ENCODE results near the gene SYNDIG1.
"Not testable (repeated sequence)": the region's sequence is repeated elsewhere in the genome, so short reads cannot be mapped to it uniquely, and the experiment has no call there.

SYNDIG1 gene

DNA sequence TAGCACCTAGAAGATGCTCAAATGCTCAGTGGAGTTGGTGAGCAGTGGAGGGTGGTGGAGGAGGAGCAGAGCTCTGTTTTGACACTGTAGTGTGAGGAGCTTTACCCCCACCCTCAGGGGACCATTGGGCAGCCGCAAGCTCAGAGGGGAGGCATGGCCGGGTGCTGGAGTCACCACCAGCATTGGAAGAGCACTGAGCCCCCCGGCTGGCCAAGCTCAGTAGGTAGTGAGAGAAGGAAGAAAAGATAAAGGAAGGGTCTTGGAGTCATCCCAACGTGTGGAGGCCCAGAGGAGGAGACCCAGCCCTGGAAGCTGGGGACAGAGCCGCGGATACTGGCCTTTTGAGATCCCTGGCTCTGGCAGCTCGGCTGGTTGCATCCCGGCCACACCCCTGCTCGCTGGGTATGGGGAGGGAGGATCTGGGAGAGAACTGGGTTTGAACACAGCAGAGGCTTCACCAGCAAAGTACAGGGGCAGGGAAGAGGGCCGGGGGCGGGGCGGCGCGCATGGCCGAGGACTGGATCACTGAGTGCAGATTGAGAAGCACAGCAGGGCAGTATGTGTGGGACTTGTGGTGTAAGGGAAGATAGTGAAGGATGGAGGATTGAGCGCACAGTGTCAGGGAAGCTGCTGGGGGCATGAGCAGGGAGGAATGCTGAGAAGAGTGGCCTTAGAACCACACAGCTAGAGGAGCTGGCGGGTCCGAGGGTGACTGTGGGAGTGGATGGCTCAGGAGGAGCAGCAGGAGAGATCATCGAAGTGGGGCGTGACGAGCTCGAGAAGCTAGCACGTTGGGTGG, 24.4 kb downstream of the SYNDIG1 start:
- no peak for DNase-seq

DNA sequence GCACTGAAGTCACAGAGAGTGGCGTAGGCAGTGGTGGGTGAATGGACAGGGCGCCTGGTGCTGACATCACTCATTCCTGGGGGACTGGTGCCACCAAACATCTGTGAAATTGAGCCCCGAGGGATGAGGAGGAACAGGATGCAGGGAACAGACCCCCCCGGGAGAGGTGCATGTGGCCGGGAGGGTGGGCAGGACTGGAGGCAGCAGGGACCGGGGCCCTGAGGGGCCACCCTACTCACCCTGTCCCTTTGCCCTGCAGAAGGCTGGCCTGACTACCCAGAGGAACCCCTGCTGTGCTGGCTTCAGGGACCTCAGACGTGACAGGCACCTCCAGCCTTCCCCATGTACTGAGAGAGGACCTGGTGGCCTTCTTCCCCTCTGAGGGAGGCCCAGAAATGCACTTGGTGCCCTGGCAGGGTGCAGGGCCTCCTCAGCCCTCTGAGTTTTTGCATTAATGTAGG, 25.1 kb downstream of the SYNDIG1 start:
- DNase-seq = no peak

GRCh38 chr20:24495266-24495665, 25.8 kb downstream of the SYNDIG1 start:
- no peak for DNase-seq

DNA sequence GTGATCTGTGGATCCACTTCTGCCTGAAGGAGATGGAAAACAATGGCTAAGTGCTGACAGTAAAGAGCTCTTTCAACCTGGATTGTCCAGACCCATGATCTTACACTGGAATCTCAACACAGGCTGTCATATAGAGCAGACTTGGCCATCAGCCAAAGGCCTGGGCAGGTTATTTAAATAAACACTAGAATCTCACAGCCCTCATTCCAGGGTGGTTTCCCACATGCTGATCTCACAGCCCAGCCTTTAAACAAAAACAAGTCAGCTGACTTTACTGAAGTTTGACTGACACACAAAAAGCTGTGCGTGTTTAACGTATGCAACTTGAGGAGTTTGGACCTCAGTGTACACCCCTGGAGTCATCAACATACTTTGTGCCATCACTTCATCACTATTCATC, 28.4 kb downstream of the SYNDIG1 start:
- no peak for DNase-seq

DNA sequence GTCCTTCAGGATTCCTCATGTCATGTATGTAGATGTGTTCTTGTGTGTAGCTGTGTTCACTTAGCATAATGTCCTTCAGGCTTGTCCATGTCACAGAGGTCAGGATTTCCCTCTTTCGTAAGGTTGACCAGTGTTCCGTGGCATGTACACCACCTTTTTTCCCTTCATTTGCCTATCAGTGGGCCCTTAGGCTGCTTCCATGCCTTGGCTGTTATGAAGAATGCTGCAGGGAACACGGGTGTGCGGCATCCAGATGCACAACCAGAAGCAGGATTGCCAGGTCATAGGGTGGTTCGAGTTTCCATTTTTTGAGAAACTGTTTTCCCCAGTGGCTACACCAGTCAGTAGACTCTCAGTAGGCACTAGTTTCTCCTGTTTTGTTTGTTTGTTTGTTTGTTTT, 29.2 kb downstream of the SYNDIG1 start:
- DNase-seq = no peak

DNA sequence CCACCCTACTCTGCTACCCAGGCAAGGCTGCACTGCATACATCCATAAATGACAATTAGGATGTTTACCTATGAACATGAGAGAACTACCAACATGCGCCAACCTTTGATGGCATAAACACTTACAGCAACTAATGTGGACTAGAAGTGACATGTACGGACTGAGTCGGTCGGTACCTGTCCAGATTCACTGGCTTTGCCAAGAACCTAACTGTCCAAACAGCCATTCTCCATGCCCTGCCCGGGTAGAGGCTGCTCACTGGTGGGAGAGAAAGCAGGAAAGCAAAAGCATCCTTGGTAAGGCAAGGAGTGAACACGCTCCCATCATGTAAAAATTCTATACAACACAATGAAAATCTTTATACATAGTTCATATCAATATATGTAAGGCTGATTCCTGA, 30.0 kb downstream of the SYNDIG1 start:
- DNase-seq = peak in 1 of 14 donors; percentile 34

DNA sequence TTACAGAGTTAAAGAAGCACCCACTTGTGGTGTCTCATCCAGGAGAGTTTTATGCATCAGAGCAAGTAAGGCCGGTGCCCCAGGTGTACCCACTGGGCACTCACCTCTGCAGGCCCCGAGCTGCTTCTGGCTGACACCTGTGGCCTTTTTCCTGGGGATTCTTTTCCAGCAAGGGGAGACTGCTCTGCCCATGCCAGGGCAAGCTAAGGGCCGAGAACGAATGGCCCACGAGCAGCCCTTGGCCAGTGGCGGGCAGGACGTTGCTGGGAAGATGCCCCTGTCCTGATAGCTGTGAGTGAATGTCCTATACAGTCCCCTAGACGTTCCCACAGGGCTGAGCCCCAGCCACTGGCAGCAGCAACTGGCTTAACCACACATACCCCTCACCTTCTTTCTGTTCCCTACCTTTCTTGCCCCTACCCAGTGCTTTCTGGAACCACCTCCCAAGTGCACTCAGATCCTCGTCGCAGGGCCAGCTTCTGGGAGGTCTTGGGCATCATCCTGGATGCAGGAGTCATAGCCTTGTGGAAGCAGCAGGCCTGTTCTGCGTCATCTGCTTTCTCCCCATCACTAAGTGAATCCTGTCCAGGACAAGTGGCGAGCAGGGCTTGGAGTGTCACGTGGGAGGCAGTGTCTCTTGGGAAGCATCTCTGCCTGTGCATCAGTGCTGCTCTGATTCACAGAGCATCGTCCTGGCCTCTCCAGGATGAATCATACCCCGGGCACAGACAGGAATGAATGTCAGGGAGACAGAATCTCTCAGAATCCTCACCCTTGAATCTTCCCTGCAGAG, 32.5 kb downstream of the SYNDIG1 start:
- DNase-seq = peak in 10 of 14 donors; percentile 24 to 91 (median 64)

GRCh38 chr20:24502661-24503060, 33.2 kb downstream of the SYNDIG1 start:
- no peak for DNase-seq

DNA sequence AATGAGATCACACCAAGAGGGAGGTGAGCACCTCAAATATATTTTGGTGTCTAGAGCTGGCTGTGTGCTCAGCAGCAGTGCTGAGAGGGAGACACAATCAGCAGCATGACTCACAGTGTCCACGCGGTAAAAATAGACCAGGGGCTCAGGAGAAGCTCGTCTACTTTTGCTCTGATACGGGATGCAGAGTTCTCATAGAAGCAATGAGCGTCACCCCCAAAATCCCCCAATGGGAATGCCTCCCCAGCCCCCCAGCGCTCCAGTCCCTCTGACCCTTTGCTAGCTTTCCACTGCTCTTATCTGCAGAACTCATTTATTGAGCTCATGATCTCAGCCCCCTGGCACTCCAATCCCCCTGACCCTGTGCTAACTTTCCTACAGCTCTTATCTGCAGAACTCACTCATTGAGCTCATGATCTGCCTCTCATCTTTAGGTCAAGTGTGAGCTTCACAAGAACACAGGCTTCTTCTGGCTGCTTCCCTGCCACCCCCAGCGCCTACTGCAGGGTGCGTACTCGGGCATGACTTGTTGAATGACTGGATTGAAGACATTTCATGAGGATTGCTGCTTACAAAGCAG, 34.0 kb downstream of the SYNDIG1 start:
- DNase-seq = peak in 3 of 14 donors; percentile 51 to 64 (median 59)

DNA sequence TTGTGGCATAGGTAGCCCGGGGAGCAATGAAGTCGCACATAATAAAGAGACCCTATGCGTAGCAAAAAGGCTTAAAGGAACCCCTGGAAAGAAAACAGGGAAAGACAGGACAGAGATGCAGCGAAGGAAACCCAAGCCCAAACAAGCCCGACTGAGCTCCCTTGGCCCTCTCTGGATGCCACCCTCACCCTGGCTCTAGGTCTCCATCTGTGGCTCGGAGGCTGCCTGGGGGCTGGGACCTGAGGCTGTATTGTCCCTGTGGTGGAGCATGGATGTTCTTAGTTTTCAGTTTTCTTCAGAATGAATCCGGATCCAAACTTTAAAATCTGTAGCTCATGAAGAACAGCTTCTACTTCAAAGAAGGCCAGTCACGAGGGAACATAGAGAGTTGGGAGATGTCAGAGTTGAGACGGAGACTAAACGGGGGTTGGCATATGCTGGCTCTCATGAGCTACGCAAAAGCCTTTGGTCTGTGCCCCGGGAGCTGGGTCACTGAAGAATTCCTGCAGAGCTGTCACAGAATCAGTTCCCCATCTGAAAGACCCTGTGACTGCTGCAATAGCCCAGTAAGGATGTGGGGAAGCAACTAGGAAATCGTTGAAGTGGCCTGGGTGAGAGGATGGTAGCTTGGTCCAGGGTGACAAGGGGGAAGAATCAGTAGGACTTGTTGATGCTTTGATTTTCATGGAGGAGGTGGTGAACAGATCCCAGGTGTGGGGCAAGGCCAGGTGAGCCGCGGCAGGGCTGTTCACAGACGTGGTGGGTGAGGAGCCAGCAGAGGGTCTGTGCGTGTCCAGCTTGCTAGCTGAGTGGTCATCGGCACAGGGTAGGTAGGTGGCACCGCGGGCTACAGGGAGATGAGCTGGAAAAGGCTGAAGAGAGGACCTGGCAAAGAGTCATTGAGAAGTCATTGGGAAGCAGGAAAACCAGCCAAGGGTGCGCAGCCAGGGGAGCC, 35.2 kb downstream of the SYNDIG1 start:
- DNase-seq = no peak

DNA sequence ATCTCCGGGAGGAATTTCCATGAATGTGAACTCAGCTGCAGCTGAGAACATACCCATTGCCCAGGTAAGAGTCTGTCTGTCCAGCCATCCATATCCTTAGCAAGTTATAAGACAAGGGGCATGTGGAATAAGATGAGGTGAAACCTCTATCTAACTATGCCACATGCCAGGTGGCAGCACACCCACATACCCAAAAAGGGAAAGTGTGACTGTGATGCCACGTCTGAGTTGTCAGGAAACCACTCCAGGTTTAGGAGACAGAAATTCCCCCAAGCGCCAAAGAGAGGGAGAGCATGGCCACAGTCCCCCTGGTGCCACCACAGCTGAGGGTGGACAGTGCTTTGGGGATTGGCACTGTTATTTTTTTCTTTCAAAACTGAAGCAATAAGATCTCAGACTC, 36.7 kb downstream of the SYNDIG1 start:
- no peak for DNase-seq

DNA sequence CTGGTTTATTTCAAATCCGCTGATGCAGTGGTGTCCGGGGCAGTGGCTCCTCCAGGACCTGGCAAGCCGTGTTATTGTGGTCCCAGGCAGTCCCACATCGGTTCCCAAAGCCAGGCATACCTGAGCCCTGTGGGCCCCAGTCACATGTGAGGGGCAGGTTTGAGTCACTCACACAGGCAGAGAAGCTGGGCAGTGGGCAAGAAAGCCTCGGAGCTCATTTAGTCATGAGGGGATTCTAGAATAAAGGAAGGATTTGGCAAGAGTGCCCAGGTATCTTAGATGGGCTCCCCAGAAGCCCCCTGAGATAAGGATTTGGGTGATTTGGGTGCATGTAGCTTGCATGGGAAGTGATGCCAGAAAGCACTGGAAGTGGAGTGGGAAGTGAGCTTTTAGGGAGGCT, 37.3 kb downstream of the SYNDIG1 start:
- DNase-seq = no peak

- peak in 2 of 14 donors; percentile 55 to 78 for DNase-seq
These were observed 37.9 kb downstream of the SYNDIG1 start for GRCh38 chr20:24507182-24507853.

DNA sequence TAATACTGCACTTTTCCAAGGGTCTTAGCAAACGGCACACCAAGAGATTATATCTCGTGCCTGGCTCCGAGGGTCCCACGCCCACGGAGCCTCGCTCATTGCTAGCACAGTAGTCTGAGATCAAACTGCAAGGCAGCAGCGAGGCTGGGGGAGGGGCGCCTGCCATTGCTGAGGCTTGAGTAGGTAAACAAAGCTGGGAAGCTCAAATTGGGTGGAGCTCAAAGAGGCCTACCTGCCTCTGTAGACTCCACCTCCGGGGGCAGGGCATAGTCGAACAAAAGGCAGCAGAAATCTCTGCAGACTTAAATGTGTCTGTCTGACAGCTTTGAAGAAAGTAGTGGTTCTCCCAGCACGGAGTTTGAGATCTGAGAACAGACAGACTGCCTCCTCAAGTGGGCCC, 43.0 kb downstream of the SYNDIG1 start:
- not testable (repeated sequence) for DNase-seq

DNA sequence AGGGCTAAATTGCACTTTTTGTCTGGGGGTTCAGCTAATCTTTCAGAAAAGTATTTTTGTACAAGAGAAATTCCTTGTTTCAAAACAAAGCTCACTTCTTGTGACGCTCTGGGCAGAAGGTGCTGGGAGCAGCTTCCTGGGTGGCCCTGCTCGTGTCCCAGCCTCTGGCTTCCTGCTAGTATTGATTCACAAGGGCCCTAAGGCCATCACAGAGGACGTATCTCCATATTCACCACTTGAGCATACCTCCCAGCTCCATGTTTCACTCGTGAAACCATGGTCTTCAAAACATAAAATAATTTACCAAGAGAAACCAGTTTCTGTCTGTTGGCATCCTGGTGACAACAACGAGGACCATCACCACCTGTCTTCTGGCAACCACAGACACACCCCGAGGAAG, 49.1 kb downstream of the SYNDIG1 start:
- no peak for DNase-seq

- no peak for DNase-seq
These were observed 50.0 kb downstream of the SYNDIG1 start for GRCh38 chr20:24519476-24519875.

DNA sequence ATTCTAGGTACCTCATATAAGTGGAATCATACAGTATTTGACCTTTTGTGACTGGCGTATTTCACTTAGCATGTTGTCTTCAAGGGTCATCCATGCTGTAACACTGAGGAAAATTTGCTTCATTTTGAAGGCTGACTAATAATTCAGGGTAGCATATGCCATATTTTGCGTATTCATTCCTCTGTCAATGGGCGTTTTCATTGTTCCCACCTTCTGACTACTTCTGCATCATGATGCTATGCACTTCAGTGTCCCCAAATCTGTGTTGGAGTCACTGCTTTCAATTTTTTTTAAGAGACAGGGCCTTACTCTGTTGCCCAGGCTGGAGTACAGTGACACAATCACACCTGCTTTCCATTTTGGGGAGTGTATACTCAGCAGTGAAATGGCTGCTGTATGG, 51.6 kb downstream of the SYNDIG1 start:
- no peak for DNase-seq

GRCh38 chr20:24522452-24523330, 53.3 kb downstream of the SYNDIG1 start:
- no peak for DNase-seq

- DNase-seq = peak in 5 of 14 donors; percentile 41 to 65 (median 55)
These were observed 54.2 kb downstream of the SYNDIG1 start for GRCh38 chr20:24523661-24524060.

GRCh38 chr20:24528583-24529368, 59.3 kb downstream of the SYNDIG1 start:
- no peak for DNase-seq

All from C1 segment of cervical spinal cord (tissue), 14 donors.